GM12872 (cell line): ENCODE results near the gene TMEM120B.

Source experiments
- CTCF ChIP-seq: IDR thresholded peaks from 3 replicates; pipeline ENCODE4 v1.5.1; 2011; ENCODE audit warnings: low read depth, mild to moderate bottlenecking, low read length, moderate library complexity; ENCODE audit not compliant: insufficient read depth

The TMEM120B gene

DNA sequence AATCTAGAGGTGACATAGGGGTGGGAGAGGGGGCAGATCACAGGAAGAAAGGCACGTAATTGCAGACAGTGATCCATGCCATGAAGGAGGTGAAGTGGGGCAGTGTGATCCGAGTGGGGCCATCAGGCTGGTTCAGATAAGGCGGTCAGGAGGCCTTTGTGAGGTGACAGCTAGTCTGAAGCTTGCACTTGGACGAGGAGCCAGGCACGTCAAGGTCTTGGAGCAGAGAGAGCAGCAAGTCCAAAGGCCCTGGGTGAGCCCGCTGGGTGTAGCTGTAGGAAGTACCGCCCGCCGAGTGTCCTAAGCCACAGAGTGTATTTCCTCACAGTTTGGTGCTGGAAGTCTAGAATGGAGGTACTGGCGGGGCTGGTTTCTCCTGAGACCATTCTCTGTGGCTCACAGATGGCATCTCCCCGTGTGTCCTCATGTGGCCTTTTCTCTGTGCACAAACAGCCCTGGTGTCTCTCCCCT is 57.3 kb downstream of the TMEM120B start:
- no peak for TF ChIP-seq CTCF

- TF ChIP-seq CTCF: no peak
Observed at GRCh38 chr12:121770388-121770787, 57.8 kb downstream of the TMEM120B start.

DNA sequence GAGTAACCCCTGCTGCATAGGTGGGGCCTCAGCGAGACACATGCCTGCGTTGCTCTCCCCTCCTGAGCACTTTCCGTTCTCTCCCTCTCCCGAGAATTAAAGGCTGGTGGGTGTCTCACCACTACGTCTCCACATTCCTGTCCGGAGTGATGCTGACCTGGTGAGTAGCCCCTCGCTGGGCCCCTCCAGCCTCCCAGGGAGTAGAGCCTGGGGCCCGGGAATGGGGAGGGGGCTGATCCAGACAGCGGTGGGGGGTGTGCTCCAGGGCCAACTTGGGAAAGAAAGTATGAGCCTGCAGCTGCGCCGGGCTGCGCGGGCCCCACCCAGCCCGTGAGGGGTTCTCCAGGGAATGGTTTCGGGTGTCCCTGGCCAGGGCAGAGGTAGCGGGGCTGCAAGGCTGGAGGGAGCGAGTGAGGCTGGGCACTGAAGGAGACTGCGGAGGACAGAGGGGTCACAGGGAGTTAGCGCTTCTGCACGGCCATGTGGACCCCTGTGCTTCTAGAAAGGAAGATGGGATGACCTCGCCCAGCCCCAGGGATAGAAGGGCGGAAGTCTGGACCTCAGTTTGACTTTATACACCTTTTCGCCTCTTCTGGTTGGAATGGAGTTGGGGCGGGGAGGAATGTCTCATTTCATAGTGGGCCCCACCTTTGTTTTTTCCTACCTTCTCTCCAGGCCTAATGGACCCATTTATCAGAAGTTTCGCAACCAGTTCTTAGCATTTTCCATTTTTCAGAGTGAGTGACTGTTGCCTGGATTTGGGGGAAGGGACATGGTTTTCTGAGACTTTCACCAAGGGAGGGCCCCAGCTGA is 58.5 kb downstream of the TMEM120B start:
- TF ChIP-seq CTCF: no peak

- TF ChIP-seq CTCF: peak; percentile 92
Observed at GRCh38 chr12:121773011-121773777, 60.6 kb downstream of the TMEM120B start.

DNA sequence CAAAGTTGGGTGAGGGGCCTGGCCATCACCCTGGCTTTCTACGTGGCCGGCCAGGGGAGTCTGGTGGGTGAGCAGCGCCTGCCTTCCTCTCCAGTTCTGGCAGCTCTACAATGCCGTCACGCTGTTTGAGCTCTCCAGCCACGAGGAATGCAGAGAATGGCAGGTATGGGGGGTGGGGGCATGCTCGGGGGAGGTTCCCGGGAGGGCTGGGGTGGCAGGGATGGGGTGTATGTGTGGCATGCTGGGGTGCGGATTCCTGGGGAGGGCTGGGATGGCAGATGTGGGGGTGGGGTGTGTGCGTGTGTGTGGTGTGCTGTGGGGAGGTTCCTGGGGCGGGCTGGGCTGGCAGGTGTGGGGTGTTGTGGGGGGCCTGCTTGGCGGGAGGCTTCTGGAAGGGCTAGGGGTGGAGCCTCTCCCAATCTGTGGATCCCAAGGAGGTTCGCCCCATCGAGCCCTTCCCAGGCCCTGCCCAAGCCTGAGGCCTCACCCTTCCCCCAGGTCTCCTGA is 62.5 kb downstream of the TMEM120B start:
- no peak for TF ChIP-seq CTCF

DNA sequence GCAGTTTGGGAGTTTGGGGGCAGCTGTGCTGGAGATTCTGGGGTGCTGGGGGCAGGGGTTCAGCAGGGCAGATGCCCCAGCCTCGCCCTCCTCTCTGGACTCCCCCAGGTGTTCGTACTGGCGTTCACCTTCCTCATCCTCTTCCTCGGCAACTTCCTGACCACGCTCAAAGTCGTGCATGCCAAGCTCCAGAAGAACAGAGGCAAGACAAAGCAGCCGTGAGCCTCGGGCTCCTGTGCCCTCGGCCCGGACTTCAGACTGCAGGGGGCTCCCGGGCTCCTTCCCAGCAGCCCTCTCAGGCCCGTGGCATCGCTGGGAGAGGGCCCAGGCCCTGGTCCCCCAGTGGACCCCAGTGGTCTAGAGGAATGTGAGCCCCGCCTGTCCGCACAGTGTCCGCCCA is 62.9 kb downstream of the TMEM120B start:
- no peak for TF ChIP-seq CTCF
